CD4-positive, alpha-beta T cell (primary cell): ENCODE data around the gene SPTLC2. TPM values are rescaled to one million over a fixed set of nuclear protein-coding genes. Genes with fewer than 3 reads are reported as not detected.

Experiments used
- ATAC-seq: fragments of 200-7000 bp; cut with Tn5 transposase; one replicate; pipeline ENCODE4 v1.10.0; 2022; ENCODE audit warnings: mild to moderate bottlenecking; ENCODE audit not compliant: poor library complexity
- CTCF ChIA-PET: fragments of 350-600 bp; sonication (Branson Sonifier 250); formaldehyde crosslinking; loops from one replicate; lab custom pipeline; 2021; ENCODE audit warnings: antibody characterized with exemption, inconsistent platforms; lab: Charles Lee
- POLR2A ChIA-PET: fragments of 350-600 bp; sonication (Branson Sonifier 250); formaldehyde crosslinking; loops from one replicate; lab custom pipeline; 2021; ENCODE audit warnings: antibody characterized with exemption, inconsistent platforms; lab: Charles Lee
- DNase-seq, 14 experiments: peaks; one replicate each; pipeline ENCODE4 v3.0.0-alpha.2; 2013 to 2020; ENCODE audit warnings: mixed read lengths in 2 of 14
- H3K27ac ChIP-seq, 2 donors: one replicate each; pipeline versions ENCODE4 v1.5.1 to v1.7.0; 2013; ENCODE audit warnings: low read length in 2 of 2, low read depth in 1 of 2, mild to moderate bottlenecking in 1 of 2
- H3K27me3 ChIP-seq, 2 experiments: 1 replicate in 1 of 2; 2 replicates in 1 of 2; pipeline versions ENCODE4 v1.6.1 to v1.7.0; 2013; ENCODE audit warnings: low read length in 2 of 2, control low read depth in 1 of 2, mild to moderate bottlenecking in 1 of 2, moderate library complexity in 1 of 2; ENCODE audit not compliant: insufficient read depth in 2 of 2, control insufficient read depth in 1 of 2
- H3K36me3 ChIP-seq: one replicate; pipeline ENCODE4 v1.6.1; 2013; ENCODE audit warnings: low read length, control low read depth; ENCODE audit not compliant: insufficient read depth
- H3K4me1 ChIP-seq: one replicate; pipeline ENCODE4 v1.6.1; 2013; ENCODE audit warnings: low read length, control low read depth; ENCODE audit not compliant: insufficient read depth
- H3K4me3 ChIP-seq: one replicate; pipeline ENCODE4 v1.5.1; 2013; ENCODE audit warnings: mild to moderate bottlenecking, low read length, moderate library complexity
- H3K9me3 ChIP-seq, 2 experiments: 1 replicate in 1 of 2; 2 replicates in 1 of 2; pipeline versions ENCODE4 v1.6.1 to v1.7.0; 2013; ENCODE audit warnings: low read length in 2 of 2, mild to moderate bottlenecking in 2 of 2, control low read depth in 1 of 2, moderate library complexity in 1 of 2; ENCODE audit not compliant: control insufficient read depth in 1 of 2, insufficient read depth in 1 of 2
- H3K27ac Mint-ChIP-seq: one replicate; pipeline ENCODE4 v1.8.0; 2020; ENCODE audit warnings: mixed read lengths
- H3K27me3 Mint-ChIP-seq: one replicate; pipeline ENCODE4 v1.8.0; 2021; ENCODE audit warnings: mixed read lengths
- H3K36me3 Mint-ChIP-seq: one replicate; pipeline ENCODE4 v1.8.0; 2021; ENCODE audit warnings: low read depth, mixed read lengths
- H3K4me1 Mint-ChIP-seq: one replicate; pipeline ENCODE4 v1.8.0; 2021; ENCODE audit warnings: low read depth, mixed read lengths
- H3K4me3 Mint-ChIP-seq: one replicate; pipeline ENCODE4 v1.8.0; 2020; ENCODE audit warnings: mild to moderate bottlenecking, mixed read lengths
- H3K9me3 Mint-ChIP-seq: one replicate; pipeline ENCODE4 v1.8.0; 2020; ENCODE audit warnings: mixed read lengths
- intact Hi-C, 2 experiments: fragments of 100-400 bp; cut with DNase I in 1 of 2; cut with micrococcal nuclease in 1 of 2; formaldehyde crosslinking; loops; one replicate each; pipeline versions ENCODE4 v1.15.1 to v1.9.0; 2023 to 2025; cut with DNase I, micrococcal nuclease
- total RNA-seq, 174 experiments: library from RNA in 2 of 174; stranded (reverse) in 2 of 174; gene quantifications; one replicate each; pipeline ENCODE4 v1.2.3 and lab custom pipeline; 2021 to 2026
- TF ChIP-seq, protein P1 (sequence below): fragments of 200-600 bp; IDR thresholded peaks from one replicate; pipeline ENCODE4 v1.8.0; 2022; ENCODE audit warnings: antibody characterized with exemption, mild to moderate bottlenecking

The SPTLC2 gene
- total RNA-seq, 2 experiments from 2014 or later = 13.0 to 14.5 TPM

- no peak for DNase-seq
Measured at GRCh38 chr14:77474479-77475177, 141.8 kb downstream of the SPTLC2 start.

GRCh38 chr14:77473921-77474320, 142.5 kb downstream of the SPTLC2 start:
- Mint-ChIP-seq H3K27ac (no peak overlapping the region), H3K4me1 (no peaks in the 10 kb centered on the region), H3K27me3 (no peaks in the 10 kb centered on the region), H3K36me3 (peaks cover 9% of the 10 kb centered on the region), H3K9me3 (no peaks in the 10 kb centered on the region), H3K4me3 (no peak overlapping the region)
- Histone ChIP-seq H3K9me3 (no peaks in the 10 kb centered on the region), H3K36me3 (peaks cover 9% of the 10 kb centered on the region), H3K4me1 (no peaks in the 10 kb centered on the region), H3K27me3 (no peaks in the 10 kb centered on the region), H3K27ac (no peak overlapping the region), H3K4me3 (no peak overlapping the region)
- TF ChIP-seq, protein P1, sequence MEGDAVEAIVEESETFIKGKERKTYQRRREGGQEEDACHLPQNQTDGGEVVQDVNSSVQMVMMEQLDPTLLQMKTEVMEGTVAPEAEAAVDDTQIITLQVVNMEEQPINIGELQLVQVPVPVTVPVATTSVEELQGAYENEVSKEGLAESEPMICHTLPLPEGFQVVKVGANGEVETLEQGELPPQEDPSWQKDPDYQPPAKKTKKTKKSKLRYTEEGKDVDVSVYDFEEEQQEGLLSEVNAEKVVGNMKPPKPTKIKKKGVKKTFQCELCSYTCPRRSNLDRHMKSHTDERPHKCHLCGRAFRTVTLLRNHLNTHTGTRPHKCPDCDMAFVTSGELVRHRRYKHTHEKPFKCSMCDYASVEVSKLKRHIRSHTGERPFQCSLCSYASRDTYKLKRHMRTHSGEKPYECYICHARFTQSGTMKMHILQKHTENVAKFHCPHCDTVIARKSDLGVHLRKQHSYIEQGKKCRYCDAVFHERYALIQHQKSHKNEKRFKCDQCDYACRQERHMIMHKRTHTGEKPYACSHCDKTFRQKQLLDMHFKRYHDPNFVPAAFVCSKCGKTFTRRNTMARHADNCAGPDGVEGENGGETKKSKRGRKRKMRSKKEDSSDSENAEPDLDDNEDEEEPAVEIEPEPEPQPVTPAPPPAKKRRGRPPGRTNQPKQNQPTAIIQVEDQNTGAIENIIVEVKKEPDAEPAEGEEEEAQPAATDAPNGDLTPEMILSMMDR = no peak
- ATAC-seq (no peak), DNase-seq (no peak)
- CTCF ChIA-PET = no interaction called here
- intact Hi-C loops = no loop called here
- POLR2A ChIA-PET = no interaction called here

More at GRCh38 chr14:77474479-77475177, 141.8 kb downstream of the SPTLC2 start:
- no peak overlapping the region for H3K4me3 Mint-ChIP-seq
- intact Hi-C loops = no loop called here
- ChIA-PET POLR2A (no interaction called here), CTCF (no interaction called here)
- Histone ChIP-seq H3K36me3 (peaks cover 1% of the 10 kb centered on the region), H3K4me1 (no peaks in the 10 kb centered on the region), H3K9me3 (no peaks in the 10 kb centered on the region), H3K4me3 (no peak overlapping the region), H3K27me3 (no peaks in the 10 kb centered on the region), H3K27ac (no peak overlapping the region)
- no peaks in the 10 kb centered on the region for H3K27me3 Mint-ChIP-seq
- H3K36me3 Mint-ChIP-seq = peaks cover 2% of the 10 kb centered on the region
- TF ChIP-seq, protein P1 = no peak
- no peaks in the 10 kb centered on the region for H3K9me3 Mint-ChIP-seq
- no peak overlapping the region for H3K27ac Mint-ChIP-seq
- no peaks in the 10 kb centered on the region for H3K4me1 Mint-ChIP-seq
- ATAC-seq = no peak

DNA sequence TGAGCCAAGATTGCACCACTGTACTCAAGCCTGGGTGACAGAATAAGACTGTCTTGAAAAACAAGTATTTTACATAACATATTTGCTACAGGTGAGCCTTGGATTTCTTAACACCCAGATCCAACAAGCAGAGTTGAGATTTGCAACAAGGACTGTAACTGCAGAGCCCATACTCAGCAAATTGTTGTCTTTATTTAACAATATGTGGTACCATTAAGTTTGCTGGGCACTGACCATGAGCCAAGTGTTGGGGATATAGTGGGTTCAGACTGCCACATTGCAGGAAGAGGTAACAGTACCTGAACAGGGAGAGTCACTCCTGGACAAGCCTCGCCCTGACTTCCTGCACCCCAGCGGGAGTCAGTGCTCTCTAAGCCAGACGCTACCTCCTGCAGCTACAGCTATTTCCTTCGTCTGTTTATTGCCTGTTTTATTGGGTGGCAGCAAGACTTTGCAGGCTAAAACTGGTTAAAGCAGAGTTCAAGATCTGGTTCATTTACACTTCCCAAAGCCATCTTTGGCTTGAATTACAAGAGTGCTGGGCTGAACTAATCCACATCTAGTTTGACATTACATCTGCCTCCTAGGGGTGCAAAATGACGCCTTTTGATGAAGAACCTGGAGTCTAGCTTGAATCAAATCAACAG, 146.1 kb downstream of the SPTLC2 start:
- no peak overlapping the region for H3K27ac Mint-ChIP-seq
- intact Hi-C loops = no loop called here
- no peaks in the 10 kb centered on the region for H3K9me3 Mint-ChIP-seq
- TF ChIP-seq, protein P1 = no peak
- no peak for ATAC-seq
- DNase-seq = no peak
- H3K27me3 Mint-ChIP-seq = no peaks in the 10 kb centered on the region
- Histone ChIP-seq H3K27ac (no peak overlapping the region), H3K4me3 (no peak overlapping the region), H3K9me3 (no peaks in the 10 kb centered on the region), H3K4me1 (no peaks in the 10 kb centered on the region), H3K27me3 (no peaks in the 10 kb centered on the region), H3K36me3 (peaks cover 44% of the 10 kb centered on the region)
- ChIA-PET POLR2A (no interaction called here), CTCF (no interaction called here)
- H3K4me1 Mint-ChIP-seq = no peaks in the 10 kb centered on the region
- H3K4me3 Mint-ChIP-seq = no peak overlapping the region
- H3K36me3 Mint-ChIP-seq = peaks cover 44% of the 10 kb centered on the region
